HTERT RPE-1 (cell line): ENCODE results near the gene CLIC6.
"Not testable (repeated sequence)": the region's sequence is repeated elsewhere in the genome, so short reads cannot be mapped to it uniquely, and the experiment has no call there.

Source experiments
- in situ Hi-C: fragments of 300-500 bp; cut with MboI; formaldehyde crosslinking; loops from 4 replicates; pipeline ENCODE4 v1.14.3; 2020; ENCODE audit warnings: low sequenced_read_pairs

The CLIC6 gene

DNA sequence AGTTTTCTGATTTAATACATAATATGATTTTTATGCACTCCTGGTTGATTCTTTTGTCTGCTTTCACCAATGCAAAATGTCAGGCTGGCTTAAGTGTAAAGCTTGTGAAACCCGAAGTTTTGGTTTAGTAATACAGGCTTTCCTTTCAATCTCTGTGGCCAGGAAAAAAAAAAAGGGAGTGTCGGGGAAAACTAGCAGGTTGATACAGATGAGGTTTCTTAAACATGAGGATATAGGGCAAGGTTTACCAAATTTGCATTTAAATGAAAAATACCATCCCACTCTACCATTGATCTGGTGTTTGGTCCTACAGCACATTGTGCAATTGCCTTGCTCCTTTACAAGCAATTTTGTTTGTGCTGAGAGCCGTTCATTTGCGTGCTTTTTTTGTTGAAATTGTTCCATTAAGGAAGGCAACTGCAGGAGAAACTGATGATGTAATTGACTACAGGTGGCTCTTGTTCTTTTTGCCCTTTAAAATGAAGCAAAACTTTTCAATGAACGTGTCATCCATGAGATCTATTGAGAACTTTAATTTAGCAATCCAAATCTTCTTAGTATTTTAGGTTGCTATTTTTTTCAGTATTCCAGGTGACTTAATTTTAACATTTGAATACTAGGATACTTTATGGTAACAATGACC lies 22.7 kb downstream of the CLIC6 start:
- in situ Hi-C loops = no loop called here

DNA sequence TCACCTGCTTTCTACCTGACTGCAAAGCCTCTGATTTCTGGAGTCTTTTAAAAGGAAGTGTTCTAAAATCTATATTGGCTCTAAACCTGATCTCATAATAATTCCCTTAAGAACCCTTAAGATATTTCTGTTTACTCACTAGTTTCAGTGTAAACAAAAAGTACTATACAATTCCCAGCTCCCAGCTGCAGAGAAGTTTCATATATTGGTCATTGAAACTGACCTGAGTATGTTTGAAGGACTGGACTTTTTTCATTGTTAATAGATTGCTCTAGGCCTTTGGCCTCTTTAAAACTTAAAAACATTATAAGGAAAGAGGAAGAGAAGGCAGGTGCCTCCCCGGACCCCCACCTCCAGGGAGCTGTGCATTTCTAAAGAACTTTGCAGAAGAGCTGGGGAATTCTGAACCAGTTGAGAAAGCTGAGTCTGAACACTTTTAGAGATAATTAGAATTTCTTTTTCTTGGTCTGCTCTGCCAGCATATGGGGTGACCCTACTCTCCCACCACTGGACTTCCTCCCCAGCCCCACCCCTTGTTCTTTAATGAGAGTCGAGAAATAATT lies 23.7 kb downstream of the CLIC6 start:
- in situ Hi-C loops = no loop called here

DNA sequence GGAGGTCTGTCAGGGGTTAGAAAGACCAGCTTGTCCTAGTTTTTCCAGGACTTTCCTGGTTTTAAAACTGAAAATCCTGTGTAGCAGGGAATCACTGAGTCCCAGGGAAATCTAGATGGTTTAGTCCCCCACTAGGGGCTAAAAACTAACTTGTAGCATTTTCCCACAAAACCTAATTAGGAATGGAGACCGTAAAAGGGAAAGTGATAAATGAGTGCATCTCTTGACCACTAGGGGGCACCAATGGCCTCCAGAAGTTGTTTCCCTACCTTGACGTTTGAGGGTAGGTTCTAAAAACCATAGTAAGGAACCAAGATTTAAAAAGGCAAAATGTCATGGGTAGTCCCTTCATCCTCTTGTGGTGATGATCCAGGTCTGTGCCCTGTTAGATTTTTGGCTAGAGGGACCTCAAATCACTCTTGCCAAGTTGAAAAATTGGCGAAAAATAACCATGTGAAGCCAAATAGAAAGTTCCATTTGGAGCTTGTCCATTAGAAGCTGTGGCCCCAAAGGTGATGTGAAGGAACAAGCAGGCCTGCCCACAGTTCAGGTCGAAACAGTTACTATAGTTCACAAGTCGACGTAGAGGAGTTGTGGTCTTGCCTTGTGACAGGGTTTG lies 24.5 kb downstream of the CLIC6 start:
- in situ Hi-C loops = no loop called here

DNA sequence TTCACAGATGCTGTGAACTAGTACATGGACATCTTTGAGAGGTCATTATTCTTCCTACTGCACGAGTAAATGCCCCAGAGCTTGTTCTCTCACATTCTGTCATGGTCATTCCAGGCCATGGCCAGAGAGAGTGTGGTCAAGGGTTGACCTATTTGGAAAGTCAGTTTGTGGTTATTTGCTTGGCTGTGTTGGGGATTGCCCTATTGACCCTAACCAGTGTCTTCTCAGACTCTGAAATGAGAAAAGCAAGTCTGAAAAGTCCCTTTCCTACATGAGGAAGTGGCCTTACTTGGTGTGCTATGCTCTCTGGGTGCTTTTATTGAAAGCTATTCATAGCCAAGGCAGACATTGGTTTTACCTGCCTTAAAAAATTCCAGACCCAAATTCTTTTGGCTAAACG lies 26.6 kb downstream of the CLIC6 start:
- in situ Hi-C loops = no loop called here

DNA sequence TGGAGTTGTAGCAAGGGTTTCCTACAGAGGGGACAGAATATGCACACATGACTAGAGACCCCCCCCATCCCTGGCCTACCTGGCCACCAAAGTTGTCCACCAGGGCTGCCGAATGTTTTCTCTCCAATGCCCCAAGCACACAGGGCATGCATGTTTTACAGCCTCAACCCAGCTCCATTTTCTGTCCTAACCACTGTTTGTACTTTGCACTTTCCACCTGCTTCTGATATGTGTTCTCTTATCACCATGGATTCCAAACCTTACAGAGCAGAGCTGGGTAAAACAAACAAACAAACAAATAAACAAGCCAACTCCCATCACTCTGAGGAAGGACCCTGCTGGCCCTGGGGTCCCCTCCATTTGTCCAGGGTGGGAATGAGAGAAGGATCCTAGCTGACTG lies 27.3 kb downstream of the CLIC6 start:
- in situ Hi-C loops = no loop called here

DNA sequence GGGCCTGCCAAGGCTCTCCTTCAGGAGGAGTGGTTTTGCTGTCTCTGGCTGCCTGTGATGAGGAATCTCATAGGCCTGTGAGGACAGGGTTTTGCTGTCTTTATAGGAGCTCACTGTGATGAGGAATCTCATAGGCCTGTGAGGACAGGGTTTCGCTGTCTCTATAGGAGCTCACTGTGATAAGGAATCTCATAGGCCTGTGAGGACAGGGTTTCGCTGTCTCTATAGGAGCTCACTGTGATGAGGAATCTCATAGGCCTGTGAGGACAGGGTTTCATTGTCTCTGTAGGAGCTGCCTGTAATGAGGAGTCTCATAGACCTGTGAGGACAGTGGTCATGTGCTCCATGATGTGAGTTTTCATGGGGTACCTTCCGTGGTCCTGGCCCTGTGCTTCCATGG lies 29.0 kb downstream of the CLIC6 start:
- in situ Hi-C loops = no loop called here

DNA sequence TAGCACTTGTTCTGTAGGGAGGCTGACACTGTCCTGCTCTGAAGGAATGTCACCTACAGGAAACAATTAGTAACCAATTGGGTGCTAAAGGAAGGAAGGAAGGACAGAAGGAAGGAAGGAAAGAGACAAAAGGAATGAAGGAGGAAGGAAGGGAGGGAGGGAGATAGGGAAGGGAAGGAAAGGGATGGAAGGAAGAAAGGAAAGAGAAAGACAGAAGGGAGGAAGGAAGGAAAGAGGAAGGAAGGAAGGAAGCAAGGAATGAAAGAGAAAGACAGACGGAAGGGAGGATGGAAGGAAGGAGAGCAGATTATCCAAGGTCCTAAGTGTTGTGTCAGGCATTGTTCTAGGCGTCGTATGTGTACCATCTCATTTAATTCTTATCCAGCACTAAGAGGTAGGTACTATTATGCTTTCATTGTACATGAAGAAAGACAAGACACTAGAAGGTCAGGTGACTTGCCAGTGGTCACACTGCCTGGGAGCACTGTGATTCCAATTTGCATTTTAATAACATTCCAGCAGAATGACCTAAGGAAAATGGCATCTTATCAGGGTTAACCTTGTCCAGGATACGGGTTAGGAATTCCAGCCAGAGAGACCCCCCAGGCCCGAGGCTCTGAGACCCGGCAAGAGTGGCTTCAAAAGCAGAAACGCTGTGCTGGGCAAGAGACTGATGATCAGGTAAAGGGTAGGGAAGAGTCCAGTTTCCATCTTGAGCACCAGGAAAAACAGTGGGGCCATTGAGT lies 29.6 kb downstream of the CLIC6 start:
- in situ Hi-C loops = no loop called here

DNA sequence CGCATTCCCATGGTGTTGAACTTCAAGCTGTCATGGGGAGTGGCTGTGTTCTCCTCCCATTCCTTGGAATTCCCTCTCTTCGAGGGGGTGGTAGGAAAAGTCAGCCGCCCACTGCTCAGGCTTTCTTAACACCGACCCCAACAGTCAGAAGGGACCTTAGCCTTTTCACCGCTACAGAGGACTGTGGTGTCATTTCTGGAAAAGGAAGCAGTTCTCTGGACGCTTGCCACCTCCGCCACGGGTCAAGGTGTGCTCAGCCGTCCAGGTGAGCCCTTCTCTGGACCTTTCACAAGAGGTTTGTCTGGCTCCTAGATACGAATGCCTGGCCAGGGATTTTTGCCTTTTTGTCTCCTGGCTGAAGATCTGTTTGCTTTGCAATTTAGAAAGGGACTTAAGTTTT lies 31.8 kb downstream of the CLIC6 start:
- in situ Hi-C loops = no loop called here

DNA sequence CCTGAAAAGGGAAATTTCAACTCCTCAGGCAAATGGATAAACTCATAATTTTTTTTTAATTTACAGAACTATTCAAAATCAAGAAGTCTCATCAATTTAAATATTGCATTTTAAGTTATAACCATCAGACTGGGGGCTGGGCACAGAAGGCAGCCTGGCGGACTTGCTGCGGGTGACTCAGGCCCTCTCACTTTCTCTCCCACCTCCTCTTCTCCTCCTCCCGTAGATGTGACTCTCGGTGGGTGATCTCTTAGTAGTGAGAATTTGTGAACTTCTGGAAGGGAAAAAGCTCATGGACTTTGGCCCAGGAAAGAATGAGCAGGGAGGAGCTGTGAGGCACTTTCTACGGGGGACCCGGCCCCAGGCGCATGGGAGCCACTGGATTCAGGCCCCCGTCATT lies 32.9 kb downstream of the CLIC6 start:
- in situ Hi-C loops = no loop called here

DNA sequence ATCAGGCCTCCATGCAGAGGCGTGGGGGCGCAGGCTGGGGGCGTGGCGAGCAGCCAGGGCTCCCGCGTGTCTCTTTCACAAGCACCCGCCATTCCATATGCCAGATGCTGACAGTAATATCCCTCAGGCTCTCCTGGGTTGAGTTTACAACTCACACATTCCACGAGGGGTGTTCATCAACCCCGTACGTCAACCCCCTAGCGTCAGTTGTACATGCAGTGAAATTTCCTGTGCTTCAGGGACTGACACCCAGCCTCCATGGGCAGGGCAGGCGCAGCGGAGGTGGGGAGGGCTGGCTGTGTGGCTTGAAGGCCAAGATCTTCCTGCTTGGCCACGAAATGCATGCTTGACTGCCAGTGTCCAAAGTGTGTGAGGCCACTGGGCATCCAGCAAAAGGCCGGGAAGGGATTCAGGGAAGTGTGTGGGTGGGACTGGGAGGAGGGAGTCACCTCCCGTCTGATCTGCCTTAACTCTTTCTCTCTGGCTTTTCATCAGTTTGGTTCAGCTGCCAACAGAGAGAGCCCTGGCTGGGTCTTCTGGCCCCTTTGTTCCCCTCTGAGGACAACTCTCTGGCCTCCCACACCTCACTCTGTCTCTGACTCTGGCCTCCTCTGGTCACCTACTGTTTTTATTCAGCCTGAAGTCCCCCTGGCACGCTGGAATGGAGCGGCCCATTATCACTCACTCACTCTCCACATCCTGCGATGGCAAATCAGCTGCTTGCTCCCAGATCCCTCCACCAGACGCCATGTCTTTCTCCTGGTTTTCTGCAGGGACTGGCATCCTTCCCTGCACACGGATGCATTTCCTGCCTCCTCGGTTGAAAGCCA lies 33.8 kb downstream of the CLIC6 start:
- in situ Hi-C loops = no loop called here

DNA sequence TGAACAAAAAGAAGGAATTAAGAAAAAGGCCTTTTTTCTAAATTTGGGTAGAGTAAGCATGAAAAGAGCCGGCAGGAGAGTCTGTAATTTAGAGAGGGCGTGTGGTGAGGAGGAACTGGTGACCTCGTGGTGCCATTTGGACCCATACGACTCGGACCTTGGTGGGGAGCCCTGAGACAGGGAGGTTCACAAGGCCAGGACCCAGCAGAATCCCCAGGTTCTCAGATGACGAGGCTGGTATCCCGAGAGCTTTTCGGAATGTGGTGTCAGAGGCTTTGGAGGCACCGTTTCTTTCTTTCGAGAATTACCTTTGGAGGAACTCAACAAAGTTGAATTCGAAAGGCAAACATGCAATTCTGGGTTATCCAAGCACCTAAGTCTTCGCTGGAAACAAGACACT lies 34.8 kb downstream of the CLIC6 start:
- in situ Hi-C loops = no loop called here

DNA sequence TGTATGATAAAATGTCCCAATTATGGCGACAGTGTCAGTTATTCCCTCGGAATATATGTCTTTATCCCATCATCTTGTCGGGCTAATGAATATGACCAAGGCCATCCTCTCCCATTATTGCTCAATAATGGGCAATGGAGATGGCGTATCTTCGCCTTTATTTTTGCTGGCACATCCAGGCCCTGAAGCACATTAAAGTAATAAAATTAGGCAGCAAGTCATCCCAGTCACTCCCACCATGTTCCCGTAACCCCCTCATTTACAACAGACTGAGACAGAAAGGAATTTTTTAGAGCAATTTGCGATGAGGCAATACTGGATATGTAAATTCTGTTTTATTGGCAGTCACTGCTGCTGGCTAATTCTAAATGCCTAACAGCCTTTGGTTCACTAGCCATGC lies 35.3 kb downstream of the CLIC6 start:
- in situ Hi-C loops = no loop called here

DNA sequence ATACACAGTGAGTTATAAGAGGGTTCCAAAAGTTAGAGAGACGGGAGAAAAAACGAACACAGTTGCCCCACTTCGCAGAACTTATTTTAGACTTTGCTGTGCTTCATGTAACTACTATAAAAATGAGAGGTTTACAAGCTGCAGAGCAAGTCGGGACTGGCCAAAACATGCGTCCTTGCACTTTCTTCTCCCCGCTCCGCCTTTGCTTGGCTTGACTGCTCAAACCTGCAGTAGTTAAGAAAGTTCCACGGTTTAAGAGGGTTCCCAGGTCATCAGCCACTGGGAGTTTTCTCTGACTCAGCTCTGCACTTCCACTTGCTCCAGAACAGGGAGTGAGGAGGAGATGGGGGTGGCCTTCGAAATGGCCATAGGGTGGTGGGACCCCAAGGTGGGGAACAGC lies 36.2 kb downstream of the CLIC6 start:
- in situ Hi-C loops = no loop called here

DNA sequence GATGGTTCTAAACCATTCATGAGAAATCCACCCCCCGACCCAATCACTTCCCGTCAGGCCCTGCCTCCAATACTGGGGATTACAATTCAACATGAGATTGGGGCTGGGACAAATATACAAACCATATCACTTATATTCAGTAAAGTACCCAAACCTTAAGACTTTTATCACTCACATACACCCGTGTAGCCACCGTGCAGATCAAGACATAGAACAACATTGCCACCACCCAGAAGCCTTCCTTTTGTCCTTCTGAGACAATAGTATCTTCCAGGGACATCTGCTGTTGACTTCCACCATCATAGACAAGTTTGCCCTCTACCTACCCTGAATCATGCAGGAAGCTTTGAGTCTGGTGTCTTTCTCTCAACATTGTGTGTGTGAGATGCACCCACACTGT lies 37.5 kb downstream of the CLIC6 start:
- in situ Hi-C loops = no loop called here

DNA sequence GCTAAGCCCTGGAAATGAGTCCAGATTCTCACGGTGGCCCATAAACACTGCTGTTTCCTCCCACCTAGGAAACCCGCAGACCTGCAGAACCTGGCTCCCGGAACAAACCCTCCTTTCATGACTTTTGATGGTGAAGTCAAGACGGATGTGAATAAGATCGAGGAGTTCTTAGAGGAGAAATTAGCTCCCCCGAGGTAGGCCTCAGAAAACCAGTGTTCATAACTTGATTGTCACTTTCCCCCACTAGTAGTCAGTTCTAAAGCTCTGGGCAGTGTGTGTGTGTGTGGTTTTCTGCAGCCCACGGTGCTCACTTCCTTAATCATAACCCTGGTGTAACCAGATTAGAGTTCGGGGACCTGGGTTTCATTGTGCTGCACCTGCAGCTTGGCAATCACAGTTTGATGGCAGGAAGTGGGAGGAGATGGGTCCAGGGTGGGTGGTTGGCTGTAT lies 39.1 kb downstream of the CLIC6 start:
- in situ Hi-C loops = no loop called here

DNA sequence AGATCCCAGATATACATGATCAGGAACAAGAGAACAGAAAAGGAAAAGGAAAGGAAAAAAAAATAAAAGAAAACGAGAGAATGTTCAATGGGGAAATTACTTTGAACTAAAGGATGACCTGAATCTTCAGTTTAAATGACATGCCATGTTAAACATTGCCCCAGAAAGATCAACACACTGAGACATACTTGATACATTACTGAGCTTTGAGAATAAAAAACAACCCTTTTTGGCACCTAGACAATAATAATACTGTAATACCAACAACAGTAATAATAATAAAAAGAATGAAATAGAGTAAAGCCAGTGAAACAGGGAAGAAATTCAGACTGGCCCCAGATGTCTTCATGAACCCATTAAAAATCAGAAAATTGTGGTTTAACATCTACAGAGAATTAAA lies 44.8 kb downstream of the CLIC6 start:
- in situ Hi-C loops = no loop called here

DNA sequence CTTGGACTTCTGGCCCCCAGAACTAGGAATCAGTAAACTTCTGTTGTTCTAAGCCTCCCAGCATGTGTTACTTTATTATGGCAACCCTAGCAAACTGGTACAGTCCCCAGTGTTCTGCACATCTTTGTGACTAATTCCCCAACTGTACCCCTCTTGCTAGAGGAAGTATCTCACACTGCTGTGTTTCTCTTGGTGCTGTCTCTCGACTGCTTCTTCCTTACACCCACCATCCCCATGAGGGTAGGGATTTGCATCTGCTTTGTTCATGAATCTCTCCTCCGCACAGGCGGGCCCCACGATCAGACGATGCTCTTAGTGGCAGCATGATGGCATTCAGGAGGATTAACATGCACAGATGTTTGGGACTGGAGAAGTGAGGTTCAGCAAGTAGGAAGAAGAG lies 46.7 kb downstream of the CLIC6 start:
- in situ Hi-C loops = no loop called here

DNA sequence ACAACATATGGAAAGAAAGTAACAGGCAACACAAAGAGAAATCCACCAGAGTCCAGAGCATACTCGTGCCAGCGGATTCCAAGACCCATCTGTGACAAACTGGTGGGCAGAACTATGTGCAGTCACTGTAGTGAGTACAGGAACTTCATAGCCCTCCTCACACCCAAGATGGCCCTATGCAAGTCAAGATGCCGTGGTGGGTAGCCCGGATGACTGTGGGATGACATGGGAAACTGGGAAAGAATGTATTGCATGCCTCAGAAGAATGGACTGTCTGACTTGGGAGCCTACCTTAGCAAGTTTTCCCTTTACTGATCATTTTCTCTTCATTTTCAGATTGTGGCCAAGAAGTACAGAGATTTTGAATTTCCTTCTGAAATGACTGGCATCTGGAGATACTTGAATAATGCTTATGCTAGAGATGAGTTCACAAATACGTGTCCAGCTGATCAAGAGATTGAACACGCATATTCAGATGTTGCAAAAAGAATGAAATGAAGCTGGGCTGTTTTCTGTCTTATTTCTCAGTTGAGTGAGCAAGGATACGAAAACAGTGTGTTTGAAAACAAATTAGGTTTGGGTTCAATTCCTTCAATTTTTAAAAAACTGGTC lies 47.3 kb downstream of the CLIC6 start:
- in situ Hi-C loops = no loop called here

DNA sequence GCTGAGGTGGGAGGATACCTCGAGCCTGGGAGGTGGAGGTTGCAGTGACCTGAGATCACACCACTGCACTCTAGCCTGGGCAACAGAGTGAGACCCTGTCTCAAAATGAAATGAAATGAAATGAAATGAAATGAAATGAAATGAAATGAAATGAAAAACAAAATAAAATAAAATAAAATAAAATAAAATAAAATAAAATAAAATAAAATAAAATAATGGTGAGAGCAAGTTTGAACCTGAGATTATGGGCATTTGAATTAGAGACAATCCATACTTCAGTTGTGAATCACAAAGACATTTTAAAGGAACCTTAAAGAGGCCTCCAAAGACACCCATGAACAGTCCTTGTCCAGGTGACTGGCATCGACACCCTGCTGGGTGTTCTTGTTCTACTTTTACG lies 49.7 kb downstream of the CLIC6 start:
- in situ Hi-C loops = not testable (repeated sequence)

DNA sequence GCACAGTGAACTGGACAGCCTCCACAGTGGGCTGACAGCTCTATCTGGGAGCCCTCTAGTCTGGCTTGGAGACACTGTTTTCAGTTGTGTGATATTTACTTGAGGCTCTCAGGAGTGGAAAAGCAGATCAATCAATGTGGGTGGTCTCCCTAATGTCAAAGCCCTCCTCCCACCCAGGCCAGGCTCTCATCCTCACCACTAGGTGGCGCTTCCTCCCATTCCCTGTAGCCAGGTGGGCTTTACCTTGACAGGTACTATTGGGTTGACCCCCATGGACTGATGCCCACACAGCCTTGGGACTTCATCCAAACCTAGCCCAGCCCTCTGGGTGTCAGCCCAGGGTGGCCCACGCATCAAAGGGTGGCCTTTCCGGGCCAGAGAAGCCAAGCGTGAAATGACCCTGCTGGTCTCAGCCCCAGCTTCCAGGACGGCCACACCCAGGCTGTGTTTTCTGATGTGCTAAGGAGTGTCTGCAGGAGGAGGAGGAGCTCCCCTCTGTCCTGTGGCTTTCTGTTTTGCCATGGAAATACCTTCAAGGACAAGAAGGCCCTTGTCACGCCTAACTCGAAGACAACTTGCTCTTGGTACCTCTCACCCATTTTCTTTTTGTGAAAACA lies 54.0 kb downstream of the CLIC6 start:
- in situ Hi-C loops = no loop called here
